NCI-H460 (cell line): ENCODE results near the gene CAMK1D. TPM values are rescaled to one million over a fixed set of nuclear protein-coding genes. Genes with fewer than 3 reads are reported as not detected.
"Not testable (repeated sequence)": the region's sequence is repeated elsewhere in the genome, so short reads cannot be mapped to it uniquely, and the experiment has no call there.

Experiments used
- DNase-seq: peaks from one replicate; pipeline ENCODE4 v3.0.0-alpha.2; 2016; ENCODE audit warnings: low read depth; ENCODE audit errors: extremely low read depth
- total RNA-seq: library from RNA; depleted of rRNA; stranded (reverse); fragments of >200 nt; shearing (Covaris generic); gene quantifications from 2 replicates; pipeline ENCODE4 v1.2.3, GENCODE V29; 2014

The CAMK1D gene
- total RNA-seq, 1 experiment from 2014 or later = 0.42 TPM

DNA sequence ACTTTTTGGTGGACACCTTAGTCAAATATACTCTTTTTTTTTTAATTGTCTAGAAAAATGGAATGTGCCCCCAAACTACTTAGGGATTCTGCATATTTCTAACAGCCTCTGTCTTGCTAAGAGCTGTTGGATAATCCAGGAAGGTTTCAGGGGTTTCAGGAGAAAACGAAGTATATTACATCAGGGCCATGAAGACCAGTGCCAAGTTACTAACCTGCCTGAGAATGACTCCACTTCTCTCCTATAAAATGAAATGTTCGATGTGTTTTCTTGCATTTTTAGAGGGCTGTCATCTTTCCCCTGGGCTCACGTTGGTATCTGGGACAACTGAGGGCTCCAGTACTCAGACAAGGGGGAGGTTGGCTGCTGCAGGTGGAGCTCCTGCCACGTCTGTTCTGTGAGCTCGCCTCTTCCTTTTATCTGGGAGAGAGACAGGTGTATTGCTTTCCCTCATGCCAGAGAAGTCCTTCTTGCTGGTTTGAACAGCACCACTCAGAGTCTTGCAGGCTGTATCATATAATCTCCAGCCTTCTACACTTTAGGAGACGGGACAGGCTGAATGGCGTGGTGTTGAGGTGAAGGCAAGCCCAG lies 71.3 kb downstream of the CAMK1D start:
- no peak for DNase-seq

DNA sequence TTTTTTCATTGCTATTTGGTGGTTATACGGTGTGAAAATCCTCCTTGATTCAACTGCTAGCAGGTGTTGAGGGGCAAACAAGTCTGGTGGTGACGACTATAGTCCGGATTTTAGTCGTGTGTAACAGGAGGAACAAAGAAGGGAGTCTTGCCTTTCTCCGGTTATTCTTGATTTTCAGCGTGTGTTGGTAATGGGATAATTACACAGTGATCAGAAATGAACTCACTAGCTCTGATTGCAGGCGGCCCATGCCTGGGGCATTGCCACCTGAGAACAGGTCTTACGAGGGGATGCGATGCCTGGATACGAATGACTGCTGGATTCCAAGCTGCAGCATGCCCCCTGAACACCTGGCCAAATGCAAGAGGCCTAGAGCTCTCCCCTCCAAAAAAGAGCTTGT lies 72.8 kb downstream of the CAMK1D start:
- no peak for DNase-seq

DNA sequence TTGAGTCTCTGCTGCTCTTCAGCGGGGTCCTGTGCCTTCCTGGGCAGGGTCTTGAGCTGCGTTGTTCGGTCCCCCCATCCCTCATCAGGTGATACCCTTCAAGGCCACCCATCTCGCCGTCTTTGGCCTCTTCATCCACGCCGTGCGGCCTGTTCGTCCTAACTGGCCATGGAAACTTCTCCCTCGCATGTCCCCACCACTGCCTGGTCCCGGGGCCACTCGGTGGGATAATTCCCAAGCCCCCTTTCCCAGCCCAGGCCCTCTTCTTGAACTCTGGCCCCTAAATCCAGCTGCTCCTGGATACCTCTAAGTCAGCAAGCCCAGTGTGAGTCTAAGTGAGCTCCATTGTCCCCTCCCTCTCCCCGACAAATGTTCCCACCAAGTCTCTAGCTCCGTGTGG lies 74.5 kb downstream of the CAMK1D start:
- no peak for DNase-seq

DNA sequence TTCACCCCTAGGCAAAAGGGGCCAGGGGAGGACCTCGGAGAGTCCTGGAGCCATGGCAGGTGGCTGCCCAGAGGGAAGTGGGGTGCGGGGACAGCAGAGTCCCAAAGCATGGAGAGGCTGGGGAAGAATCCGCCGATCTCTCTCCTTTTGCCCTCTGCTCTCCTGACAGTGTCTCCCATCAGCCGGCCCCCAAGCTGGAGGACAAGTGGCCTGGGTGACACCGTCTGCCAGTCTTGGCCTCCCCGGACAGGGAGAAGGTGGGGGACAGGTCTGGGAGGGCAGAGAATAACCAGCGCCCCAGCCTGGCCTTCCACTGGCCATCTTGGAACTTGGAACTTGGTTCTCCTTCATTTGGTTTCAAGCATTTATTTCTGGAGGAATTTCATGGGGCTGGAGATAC lies 77.9 kb downstream of the CAMK1D start:
- DNase-seq = no peak

DNA sequence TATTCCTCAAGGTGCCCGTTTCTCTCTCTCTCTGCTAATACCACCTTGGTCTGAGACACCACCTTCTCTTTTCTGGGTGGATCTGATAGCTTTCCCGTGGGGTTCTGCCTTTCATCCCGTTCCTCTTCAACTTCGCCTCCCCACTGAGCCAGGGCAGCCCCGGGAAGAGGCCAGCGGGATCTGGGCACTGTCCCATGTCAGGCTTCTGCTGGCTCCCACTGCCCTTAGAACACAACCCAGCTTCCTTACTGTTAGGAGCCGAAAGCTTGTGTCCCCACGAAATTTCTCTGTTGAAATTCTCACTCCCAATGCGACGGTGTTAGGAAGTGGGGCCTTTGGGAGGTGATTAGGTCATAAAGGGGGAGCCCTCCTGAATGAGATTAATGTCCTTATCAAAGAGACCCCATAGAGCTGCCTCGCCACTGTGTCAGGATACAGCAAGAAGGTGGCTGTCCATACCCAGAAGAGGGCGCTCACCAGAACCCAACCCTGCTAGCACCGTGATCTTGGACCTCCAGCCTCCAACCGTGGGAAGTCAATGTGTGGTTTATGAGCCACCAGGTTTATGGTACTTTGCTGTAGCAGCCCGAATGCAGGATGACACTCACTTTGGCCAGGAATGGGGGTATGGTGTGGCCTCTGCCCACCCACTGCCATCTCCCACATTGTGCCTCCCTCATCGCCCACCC lies 79.2 kb downstream of the CAMK1D start:
- DNase-seq = no peak

DNA sequence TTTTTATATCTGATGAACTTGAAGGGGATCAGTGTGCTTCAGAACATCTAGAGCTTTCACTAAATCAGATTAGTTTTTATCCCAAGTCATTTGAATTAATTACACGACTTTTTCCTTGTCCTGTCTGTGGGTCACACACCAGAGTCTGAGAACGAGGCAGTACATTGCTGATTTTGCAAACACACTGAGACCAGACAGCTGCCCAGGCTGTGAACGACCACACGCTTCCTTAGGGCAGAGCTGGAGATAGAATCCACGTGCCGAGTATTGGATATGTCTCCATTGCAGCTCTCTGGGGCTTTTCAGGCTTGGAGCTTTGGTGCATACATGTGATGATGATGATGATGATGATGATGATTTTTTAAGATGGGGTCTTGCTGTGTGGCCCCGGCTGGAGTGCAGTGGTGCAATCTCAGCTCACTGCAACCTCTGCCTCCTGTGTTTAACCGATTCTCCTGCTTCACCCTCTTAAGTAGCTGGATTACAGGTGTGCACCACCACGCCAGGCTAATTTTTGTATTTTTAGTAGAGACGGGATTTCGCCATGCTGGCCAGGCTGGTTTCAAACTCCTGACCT lies 81.1 kb downstream of the CAMK1D start:
- DNase-seq = no peak

DNA sequence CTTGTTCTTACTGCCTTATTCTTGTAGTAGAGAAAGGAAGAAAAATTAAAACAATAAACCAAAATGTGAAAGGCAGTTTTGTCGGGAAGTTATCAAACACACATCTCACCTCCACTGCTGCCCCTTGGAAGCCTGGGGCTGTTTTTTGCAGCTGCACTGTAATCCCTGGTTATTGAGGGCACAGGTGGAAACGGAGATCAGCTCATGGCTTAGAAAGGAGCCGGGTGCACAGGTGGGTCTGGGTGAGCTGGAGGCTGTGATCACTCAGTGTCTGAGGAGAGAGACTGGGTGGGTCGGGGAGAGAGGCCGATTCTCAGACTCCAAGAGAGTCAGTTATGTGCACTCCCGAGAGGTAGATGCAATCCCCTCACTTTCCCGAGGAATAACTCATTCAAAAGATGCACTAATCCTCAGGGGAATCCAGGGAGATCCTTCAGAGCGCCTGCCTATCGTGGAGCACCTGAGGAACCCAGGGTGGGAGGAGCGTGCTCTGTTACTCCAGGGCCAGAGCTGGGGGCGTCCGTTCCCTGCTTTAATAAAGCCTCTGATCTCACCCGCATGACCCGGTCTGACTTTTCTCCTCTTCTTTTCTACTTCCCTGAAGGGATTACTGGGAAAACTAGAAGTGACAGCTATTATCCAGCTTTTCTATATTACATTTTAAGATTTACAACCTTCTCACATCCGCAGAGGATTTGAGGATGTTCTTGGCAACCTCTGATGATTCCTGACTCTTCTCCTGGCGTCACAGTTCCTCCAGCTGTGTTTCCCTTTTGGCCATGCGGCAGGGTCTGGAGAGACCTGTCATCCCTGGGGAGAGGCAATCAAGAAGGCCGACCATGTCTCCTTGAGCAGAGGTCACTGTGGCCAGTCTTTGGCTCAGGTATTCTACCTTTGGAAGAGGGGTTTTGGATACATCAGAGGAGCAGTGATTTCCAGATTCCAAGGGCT lies 82.1 kb downstream of the CAMK1D start:
- DNase-seq = no peak

DNA sequence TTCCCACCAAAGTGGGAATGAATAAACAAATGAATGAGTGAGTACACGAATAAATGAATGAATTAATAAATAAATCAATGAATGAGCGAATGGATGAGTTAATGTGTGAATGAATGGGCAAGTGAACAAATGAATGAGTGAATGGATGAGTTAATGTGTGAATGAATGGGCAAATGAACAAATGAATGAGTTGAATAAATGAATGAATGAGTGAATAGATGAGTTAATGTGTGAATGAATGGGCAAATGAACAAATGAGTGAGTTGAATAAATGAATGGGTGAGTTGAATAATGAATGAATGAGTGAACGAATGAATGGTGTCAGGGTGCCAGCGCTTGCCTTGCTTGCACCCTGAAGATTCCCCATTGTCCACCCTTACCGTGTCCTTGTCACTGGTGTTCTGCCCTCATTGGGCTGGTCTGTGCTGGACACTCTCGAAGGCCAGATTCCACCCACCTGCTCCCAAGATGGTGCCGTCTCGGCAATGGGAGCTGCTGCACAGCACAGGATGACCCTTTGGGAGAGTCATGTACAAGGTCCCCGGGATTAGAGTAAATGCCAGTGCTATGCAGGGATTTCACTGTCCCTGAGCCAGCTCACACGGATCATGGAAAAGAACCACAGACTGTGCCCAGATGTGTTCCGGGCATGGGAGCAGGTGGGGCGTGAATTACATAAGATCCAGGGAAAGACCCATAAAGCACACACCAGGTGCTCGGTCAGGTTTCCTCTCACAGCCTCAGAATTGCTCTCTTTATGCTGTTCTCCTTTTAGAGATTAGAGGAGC lies 83.2 kb downstream of the CAMK1D start:
- no peak for DNase-seq

DNA sequence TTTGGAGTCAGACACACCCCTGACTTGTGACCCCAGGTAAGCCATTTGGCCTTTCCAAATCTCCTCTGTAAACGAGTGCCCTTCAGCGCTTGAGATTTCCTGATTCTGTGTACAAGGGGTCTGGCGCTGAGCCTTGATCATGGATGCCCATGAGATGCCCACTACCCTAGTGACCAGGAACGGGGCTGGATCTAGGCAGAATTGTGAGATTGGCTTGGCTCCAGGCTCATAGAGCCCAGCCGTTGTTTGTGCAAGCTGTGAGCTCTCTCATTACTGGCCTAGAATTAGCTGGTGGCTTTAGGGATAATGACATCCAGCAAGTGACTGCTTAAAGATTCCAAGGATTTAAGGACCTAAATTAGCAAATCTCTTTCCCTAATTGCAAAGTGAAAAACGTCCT lies 84.9 kb downstream of the CAMK1D start:
- no peak for DNase-seq

DNA sequence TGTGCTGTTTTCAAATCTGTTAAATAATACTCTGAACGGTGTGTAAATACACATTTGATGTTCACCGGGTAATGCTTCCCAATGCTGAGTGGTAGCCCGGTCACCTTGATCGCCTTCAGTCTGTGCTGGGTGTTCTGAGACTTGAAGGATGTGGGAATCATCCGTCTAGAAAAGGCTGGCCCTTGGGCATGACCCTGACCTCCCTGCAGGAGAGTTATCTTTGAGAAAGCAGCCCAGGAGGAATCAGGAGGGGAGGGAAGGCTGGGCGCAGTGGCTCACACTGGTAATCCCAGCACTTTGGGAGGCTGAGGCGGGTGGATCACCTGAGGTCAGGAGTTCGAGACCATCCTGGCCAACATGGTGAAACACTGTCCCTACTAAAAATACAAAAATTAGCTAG lies 85.3 kb downstream of the CAMK1D start:
- not testable (repeated sequence) for DNase-seq

DNA sequence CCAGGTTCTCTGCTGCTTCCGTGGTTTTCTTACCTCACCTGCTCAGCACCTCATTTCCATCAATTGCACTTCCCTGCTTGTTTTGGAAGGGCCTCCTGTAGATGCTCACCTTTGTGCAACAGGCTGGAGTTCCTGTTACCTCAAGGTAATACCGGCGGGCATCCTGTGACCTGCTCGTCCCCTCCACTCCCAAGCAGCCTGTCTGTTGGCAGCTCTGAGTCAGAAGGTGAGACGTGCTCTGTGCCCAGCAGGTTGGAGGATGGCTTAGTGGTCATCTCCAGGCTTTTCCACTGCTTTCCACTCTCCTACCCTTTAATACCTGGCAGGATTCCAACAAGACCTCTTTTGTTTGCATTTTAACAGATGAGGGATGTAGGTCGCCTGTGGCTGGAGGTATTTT lies 86.0 kb downstream of the CAMK1D start:
- DNase-seq = no peak

DNA sequence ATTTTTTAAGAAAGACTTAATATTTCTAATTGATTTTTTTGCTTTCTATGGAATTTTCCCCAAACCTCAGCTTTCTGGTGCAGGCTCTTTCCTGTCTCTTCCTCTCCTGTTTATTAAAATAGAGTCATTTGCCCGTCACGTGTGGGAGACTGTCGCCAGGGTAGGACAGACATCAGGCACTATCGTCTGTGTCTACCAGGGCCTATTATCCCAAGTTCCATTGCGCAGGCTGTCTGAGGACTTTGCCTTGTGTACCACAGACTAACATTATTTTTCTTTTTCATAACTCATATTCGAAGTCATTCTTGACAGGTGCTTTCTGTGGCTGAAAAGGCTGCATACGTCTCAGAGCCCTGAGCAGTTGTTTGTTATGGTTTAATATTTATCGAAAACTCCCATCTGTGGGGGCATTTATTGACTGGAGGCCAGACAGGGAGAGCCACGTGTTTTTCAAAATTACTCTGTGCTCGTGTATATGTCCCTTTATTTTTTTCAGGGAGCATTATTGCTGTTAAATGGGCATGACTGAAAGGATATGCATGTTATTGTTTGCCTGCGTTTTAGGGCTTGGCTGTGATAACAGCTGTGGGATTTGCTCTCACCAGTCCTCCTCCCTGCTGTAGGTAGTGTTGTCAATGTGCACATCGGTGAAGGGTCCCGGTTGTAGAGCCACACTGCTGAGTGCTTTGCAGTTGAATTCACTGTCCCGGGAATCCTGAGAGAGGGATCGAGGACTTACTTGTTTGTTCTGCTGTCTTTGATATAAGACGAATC lies 89.8 kb downstream of the CAMK1D start:
- DNase-seq = no peak

DNA sequence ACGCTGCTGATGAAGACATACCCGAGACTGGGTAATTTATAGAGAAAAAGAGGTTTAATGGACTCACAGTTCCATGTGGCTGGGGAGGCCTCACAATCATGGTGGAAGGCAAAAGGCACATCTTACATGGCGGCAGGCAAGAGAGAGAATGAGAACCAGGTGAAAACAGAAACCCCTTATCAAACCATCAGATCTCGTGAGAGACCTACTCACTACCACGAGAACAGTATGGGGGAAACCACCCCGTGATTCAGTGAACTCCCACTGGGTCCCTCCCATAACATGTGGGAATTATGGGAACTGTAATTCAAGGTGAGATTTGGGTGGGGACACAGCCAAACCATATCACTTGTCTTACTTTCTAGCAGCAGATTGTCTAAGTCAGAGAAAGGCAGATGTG lies 90.4 kb downstream of the CAMK1D start:
- not testable (repeated sequence) for DNase-seq

DNA sequence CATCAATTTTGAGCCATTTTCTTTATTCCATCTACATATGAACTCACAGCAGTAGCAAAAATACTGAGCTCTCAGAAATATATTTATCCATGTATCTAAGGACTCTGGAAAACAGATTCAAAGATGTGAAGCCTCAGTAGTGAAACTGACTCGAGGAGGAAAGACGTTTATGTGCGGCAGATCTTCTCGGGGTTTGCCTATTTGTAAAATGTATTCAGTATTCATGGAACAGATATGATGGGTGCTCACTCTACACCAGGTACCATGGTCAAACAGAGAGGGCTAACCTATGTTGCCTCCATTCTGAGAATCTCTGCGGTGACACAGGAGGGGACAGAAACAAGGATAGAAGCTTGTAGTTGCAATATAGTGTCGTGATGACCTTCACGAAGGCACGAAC lies 93.7 kb downstream of the CAMK1D start:
- DNase-seq = no peak

DNA sequence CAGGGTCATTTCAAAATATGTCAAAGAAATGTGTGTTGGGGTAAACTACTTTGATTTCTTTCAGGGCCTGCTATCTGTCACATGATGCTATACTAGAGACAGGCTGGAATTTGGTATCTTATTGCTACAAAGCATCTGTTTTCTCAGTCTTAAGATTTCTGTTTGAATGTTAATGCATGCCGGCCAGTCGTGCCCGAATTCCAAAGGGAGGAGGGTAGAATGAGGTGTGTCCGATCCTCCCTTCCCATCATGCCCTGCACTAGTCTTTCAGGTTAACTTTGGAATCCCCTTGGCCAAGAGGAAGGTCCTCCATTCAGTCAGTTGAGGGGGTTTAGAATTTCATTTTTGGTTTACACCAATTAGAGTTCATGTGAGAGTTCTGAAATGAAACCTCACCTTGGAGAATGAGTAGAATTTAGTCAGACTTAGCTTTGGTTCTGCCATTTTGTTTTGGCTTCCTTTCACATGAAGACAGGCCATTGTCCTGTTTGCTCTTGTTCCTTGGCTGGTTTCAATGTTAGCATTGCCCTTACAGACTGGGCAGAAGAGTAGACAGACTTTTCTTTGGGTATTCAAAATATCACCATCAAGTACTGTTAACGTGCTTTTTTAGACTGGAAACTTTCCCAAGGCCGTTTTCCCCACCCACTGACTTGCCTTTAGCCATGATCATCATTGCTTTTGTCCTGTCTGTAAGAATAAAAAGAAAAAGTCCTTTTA lies 95.8 kb downstream of the CAMK1D start:
- DNase-seq = no peak

DNA sequence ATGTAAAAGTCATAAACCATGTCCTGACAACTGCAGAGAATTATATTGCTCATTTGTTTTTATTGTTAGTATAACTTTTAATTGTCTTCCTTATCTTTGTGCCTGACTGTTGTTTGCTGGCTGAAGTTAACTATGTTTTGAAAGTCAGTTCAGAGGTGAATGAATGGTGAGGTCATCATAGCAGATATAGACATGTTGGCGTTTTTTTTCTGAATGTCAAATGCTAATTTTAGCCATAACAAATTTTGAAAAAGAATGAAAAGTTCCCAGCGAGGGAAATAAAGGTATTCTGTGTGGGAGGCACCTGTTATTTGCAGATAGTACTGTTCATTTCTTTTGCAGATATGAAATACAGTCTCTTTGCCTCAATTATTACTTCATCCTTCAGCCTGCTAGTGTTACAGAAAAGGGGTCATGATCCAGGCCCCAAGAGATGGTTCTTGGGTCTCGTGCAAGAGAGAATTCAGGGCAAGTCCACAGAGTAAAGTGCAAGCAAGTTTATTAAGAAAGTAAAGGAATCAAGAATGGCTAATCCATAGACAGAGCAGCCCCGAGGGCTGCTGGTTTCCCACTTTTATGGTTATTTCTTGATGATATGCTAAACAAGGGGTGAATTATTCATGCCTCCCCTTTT lies 96.5 kb downstream of the CAMK1D start:
- DNase-seq = no peak

DNA sequence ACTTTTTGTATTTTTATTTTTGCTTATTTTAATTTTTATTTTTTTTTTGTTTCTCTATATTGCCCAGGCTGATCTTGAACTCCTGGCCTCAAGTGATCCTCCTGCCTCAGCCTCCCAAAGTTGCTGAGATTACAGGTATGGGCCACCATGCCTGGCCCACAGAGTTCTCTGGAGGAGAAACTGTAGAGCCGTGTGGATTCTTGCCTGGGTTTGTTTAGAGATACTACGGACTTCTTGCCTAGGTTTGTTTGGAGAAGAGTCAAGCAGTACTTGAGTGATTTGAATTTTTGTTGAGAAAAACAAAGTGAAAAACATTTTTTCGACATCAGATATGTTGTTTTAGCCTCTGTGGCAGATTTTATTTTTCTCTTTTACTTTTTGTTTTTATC lies 99.0 kb downstream of the CAMK1D start:
- DNase-seq = no peak

DNA sequence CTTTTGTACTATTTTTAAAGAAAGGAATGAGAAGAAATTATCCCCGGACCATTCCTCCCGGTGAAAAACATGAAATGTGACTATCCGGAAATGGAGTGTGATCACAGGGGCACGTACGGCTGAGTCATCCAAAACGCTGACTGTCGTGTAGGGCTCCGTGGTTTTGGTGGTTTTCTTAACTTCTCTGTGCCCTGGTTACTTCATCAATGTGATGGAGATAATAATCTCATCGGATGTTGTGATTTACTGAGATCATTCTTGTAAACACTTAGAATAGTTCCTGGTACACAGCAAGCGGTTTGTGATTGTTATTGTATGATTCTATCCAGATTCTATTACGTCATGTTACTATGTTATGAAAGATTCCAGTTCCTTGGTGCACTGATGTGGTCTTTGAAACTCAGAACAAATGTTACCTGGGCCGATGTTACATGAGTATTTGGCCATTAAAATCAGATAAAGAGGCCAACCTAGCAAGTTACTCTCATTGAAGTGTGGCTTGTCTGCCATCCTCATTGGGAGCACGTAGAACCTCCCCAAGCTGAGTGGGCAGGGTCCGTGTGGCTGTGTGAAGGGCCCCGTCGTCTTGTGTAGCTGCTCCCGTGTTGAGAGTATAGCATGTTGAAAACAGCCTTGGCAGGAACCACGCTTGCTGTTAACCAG lies 99.5 kb downstream of the CAMK1D start:
- DNase-seq = peak; percentile 38
